ENCODE results near the gene MAP2K3.

The MAP2K3 gene

GRCh38 chr17:21354796-21355385 lies 70.4 kb downstream of the MAP2K3 start:
- DNase-seq, result no peak

- no peak for DNase-seq
Measured at GRCh38 chr17:21355586-21355985, 71.1 kb downstream of the MAP2K3 start.

- no peak for DNase-seq
Measured at GRCh38 chr17:21356537-21357127, 72.1 kb downstream of the MAP2K3 start.

GRCh38 chr17:21357281-21357680 lies 72.8 kb downstream of the MAP2K3 start:
- DNase-seq, result no peak

- DNase-seq, result no peak
Measured at GRCh38 chr17:21357696-21358656, 73.5 kb downstream of the MAP2K3 start.

GRCh38 chr17:21358682-21359482 lies 74.4 kb downstream of the MAP2K3 start:
- DNase-seq, result no peak

GRCh38 chr17:21359483-21359840 lies 75.0 kb downstream of the MAP2K3 start:
- no peak for DNase-seq

- no peak for DNase-seq
Measured at GRCh38 chr17:21360048-21360447, 75.5 kb downstream of the MAP2K3 start.

GRCh38 chr17:21361020-21361809 lies 76.7 kb downstream of the MAP2K3 start:
- DNase-seq, result no peak

GRCh38 chr17:21362331-21362931 lies 77.9 kb downstream of the MAP2K3 start:
- DNase-seq, result no peak

- no peak for DNase-seq
Measured at GRCh38 chr17:21363776-21364642, 79.5 kb downstream of the MAP2K3 start.
